Stimulated activated CD4-positive, alpha-beta T cell treated with anti-CD3 and anti-CD28 coated beads, Interleukin-4, amount 100 ng/mL, for 48 hours (primary cell): ENCODE measurements around the gene ATF7IP2.
"Not testable (repeated sequence)": the region's sequence is repeated elsewhere in the genome, so short reads cannot be mapped to it uniquely, and the experiment has no call there.

ENCODE experiments used
- DNase-seq, 2 donors: peaks; one replicate each; pipeline ENCODE4 v3.0.0-alpha.2; 2020; ENCODE audit warnings: low read depth in 2 of 2

The ATF7IP2 gene

GRCh38 chr16:10376229-10376628 lies 9.6 kb upstream of the ATF7IP2 start:
- DNase-seq = no peak

- DNase-seq = no peak
These were observed 2.2 kb upstream of the ATF7IP2 start for GRCh38 chr16:10383626-10384025.

- no peak for DNase-seq
These were observed 748 bp downstream of the ATF7IP2 start for GRCh38 chr16:10386517-10387100.

DNA sequence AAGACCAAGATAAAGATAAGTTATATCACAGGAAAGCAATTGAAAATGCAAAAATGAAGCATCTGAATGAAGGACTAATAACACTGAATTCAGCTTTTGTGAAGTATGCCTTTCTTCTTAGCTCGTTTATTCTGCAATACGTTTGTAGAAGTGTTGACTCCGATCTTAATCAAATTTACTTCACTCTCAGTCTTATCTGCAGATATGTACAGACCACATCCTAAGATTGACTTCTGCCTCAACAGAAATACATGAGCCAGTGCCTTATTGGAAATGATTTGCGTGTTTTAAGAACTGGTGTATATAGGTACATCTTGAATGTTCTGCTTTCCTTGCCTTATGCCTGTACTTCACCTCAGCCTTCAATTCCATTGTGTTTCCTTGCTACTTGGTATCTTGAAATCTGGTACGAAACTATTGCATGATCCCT lies 1.3 kb downstream of the ATF7IP2 start:
- no peak for DNase-seq

GRCh38 chr16:10388988-10389387 lies 3.1 kb downstream of the ATF7IP2 start:
- DNase-seq = no peak

GRCh38 chr16:10390330-10390729 lies 4.5 kb downstream of the ATF7IP2 start:
- no peak for DNase-seq

DNA sequence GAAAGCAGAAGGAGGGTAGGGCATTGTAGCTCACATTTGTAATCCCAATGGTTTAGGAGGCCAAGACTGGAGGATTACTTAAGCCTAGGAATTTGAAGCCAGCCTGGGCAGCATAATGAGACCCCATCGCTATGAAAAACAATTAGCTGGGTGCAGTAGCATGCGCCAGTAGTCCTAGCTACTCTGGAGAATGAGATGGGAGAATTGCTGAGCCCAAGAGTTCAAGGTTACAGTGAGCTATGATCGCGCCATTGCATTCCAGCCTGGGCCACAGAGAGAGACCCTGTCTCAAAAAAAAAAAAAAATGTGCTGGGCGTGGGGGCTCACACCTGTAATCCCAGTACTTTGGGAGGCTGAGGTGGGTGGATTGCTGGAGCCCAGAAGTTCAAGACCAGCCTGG lies 5.0 kb downstream of the ATF7IP2 start:
- DNase-seq = no peak

DNA sequence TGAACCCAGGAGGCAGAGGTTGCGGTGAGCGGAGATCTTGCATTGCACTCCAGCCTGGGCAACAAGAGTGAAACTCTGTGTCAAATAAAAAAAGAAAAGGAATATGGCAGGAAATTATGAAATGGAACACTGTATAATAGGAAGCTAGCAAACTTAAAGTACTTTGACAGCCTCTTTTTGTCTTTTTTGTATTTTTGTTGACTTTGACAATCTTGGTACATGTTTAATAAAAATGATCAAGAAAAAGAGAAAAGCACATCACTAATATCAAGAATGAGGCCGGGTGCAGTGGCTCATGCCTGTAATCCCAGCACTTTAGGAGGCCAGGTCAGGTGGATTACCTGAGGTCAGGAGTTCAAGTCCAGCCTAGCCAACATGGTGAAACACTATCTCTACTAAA lies 5.5 kb downstream of the ATF7IP2 start:
- no peak for DNase-seq

DNA sequence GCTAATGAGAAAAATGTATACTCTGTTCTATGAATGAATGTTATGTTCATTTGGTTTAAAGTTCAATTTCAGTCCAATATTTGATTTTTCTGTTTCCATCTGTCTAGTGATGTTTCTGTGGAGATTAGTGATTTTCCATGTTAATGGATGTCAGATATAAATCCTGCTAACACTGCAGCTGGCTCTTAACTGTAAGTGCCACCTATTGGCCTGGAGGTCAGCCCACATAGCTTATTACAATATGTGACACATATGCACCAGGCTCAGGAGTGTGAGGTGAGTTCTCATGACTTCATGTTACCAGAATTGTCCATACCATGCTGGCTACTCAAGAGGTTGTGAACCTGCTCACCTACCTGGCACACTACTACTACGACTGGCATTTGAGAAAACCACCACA lies 17.1 kb downstream of the ATF7IP2 start:
- DNase-seq = no peak

DNA sequence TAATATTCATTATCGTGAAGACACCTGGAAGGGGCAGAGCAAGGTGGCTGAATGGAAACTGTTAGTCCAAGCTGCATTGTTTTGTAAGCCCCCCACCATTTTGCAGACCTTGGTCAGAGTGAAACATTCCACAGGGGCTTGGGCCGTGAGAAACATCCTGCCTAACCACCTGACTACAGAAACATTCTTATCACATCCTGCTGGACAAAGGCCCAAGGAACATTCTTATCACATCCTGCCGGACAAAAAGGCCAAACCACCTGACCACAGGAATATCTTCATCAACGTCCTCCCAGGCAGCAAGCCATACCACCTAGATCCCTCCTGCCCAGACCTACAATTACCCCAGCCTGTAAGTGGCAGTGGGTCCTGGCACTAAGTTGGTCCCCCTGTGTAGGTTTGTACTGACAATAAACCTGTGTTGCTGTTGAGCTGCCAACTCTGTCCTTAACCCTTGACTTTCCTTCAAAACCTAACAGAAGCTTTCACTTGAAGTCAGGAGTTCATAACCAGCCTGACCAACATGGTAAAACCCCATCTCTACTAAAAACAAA lies 19.6 kb downstream of the ATF7IP2 start:
- no peak for DNase-seq

GRCh38 chr16:10408824-10409381 lies 23.0 kb downstream of the ATF7IP2 start:
- DNase-seq = no peak

DNA sequence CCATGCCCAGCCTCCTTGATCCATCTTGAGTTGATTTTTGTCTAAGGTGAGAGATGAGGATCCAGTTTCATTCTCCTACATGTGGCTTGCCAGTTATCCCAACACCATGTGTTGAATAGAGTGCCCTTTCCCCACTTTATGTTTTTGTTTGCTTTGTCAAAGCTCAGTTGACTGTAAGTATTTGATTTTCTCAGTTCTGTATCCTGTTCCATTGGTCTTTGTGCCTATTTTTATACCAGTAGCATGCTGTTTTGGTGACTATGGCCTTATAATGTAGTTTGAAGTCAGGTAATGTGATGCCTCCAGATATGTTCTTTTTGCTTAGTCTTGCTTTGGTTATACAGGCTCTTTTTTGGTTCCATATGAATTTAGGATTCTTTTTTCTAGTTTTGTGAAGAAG lies 23.9 kb downstream of the ATF7IP2 start:
- DNase-seq = not testable (repeated sequence)

- no peak for DNase-seq
These were observed 24.6 kb downstream of the ATF7IP2 start for GRCh38 chr16:10410469-10410868.

DNA sequence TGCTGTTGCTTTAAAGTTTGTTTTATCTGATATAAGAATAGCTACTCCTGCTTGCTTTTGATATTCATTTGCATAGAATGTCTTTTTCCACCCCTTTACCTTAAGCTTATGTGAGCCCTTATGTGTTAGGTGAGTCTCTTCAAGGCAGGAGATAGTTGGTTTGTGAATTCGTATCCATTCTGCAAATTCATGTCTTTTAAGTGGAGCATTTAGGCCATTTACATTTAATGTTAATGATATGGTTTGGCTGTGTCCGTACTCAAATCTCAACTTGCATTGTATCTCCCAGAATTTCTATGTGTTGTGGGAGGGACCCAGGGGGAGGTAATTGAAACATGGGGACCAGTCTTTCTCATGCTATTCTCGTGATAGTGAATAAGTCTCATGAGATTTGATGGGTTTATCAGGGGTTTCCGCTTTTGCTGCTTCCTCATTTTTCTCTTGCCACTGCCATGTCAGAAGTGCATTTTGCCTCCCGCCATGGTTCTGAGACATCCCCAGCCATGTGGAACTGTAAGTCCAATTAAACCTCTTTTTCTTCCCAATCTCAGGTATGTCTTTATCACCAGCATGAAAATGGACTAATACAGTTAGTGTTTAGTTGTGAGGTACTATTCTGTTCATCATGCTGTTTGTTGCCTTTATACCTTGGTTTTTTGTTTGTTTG lies 27.2 kb downstream of the ATF7IP2 start:
- DNase-seq = no peak

DNA sequence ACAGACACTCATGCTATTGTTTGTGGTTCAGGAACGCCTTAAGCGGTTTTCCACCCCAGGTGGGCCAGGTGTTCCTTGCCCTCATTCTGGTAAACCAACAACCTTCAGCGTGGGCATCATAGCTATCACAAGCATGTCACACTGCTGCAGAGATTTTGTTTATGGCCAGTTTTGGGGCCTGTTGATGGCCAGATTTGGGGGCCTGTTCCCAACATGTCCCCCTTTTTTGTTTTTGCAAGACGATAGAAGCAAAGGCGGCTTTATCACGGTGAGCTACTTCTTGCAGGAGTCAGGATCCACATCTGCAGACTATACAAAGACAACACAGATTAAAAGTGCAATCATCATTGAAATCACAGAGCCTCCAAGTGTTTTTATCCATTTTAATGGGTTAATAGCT lies 32.3 kb downstream of the ATF7IP2 start:
- not testable (repeated sequence) for DNase-seq

DNA sequence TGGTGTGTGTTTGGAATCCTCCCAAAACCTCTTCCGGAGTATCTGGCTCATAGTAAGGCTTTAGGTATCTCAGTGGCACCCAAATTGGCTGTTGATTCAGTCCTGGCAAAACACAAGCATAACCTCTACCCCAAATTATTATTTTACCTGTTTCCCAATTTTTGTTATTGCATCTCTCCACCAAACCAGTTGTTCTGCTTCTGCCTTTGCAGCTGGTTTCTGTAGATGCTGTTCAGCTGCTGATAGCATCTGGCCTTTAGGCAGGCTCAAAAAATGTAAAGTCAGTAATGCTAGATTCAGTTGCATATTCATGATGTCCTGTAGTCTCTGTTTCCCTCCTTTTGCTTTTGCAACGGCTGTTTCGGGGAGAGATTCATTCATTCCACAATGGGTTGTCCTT lies 33.8 kb downstream of the ATF7IP2 start:
- DNase-seq = no peak

DNA sequence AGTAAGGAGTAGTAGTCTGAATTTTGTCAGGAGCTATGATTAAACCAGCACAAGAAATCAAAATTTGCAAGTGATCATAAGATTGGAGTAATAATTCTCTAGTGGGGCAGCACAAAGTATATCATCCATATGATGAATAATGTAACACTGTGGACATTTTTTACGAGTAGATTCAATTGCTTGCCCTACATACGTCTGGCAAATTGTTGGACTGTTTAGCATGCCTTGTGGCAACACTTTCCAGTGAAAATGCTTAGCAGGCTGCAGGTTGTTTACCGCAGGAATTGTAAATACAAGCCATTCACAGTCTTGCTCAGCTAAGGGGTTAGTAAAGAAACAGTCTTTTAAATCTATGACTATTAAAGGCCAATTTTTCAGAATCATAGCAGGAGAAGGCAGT lies 35.7 kb downstream of the ATF7IP2 start:
- no peak for DNase-seq

DNA sequence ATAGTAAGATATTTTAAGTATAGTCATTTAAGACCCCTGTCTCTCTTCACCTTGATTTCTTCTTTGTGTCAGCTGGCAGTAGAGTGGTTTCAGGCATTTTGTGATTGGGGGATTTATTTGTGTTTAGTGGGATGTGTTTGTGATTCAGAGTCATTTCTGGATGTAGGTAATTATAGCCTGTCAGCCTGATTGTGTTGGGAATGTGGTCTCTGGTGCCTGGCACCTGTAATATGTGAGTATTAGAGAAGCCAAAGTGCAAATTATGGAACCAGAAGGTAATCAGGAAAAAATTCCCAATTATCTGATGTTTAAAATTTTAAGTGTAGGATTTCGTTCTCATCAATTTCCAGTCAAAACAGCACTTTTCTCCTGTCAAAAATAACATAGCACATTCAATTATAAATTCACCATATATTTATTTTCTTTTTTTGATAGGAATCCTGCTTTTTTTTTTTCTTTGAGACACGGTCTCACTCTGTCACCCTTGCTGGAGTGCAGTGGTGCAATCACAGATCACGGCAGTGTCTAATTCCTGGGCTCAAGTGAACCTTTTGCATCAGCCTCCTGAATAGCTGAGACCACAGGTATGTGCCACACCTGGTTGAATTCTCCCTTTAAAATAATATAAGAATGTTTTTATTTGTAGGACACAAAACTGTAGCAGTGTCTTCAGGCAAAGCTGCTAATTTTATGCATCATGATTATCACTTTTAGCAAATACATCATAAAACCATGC lies 42.7 kb downstream of the ATF7IP2 start:
- no peak for DNase-seq

- not testable (repeated sequence) for DNase-seq
These were observed 43.6 kb downstream of the ATF7IP2 start for GRCh38 chr16:10429299-10429969.

DNA sequence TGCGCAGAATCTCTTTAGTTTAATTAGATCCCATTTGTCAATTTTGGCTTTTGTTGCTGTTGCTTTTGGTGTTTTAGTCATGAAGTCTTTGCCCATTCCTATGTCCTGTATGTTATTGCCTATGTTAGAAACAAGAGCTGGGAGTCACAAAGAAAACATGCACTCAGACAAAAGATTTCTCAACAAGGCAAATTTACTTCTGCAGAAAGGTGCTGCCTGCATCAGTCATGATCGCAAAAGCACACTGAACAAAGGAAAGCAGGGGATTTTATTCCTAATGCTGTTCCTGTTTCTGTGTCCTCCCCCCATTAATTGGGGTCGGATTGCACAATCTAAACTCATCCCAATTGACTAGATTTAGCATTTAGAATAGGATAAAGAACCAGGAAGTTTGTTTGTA lies 55.9 kb downstream of the ATF7IP2 start:
- DNase-seq = no peak

DNA sequence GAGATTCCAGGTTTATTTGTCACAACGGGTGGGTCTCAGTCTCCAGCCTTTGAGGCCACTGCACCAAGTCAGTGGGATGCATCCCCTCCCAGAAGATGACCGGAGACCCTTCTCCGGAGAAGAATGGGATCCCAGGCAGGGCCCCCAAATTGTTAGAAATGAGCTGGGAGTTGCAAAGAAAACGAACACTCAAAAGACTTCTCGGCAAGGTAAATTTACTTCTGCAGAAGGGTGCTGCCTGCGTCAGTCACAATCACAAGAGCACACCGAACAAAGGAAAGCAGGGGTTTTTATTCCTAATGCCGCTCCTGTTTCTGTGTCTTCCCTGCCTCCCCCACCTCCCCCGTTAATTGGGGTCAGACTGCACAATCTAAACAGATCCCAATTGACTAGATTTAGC lies 61.4 kb downstream of the ATF7IP2 start:
- no peak for DNase-seq
